HepG2 (cell line): Measurements from ENCODE around the gene SPATA25. TPM values are rescaled to one million over a fixed set of nuclear protein-coding genes. Genes with fewer than 3 reads are reported as not detected.
A peak's percentile ranks its signal among the peaks of the same experiment; 100 is the strongest.

Experiments used
- ATF7-NPFF ChIP-seq: sonication (generic); formaldehyde crosslinking; IDR thresholded peaks from 2 replicates; pipeline ENCODE4 v1.8.1; 2023; ENCODE audit warnings: mild to moderate bottlenecking, low read depth, missing genetic modification reagents, moderate library complexity
- DNMT3B ChIP-seq: conservative IDR thresholded peaks from 2 replicates; pipeline ENCODE4 v1.6.1; 2016; ENCODE audit warnings: missing biosample characterization, control low read depth
- ETV6 ChIP-seq: sonication (generic); formaldehyde crosslinking; conservative IDR thresholded peaks from 2 replicates; pipeline ENCODE4 v1.4.0; 2020; ENCODE audit warnings: missing genetic modification reagents
- FLYWCH1 ChIP-seq: sonication (generic); formaldehyde crosslinking; IDR thresholded peaks from 2 replicates; pipeline ENCODE4 v1.8.1; 2023; ENCODE audit warnings: mild to moderate bottlenecking, missing genetic modification reagents
- FOXA1 ChIP-seq, 2 experiments: fragments of 450-650 bp in 1 of 2; sonication (generic) in 1 of 2; formaldehyde crosslinking in 1 of 2; IDR thresholded peaks; 2 replicates each; pipeline versions ENCODE4 v1.4.0 to v1.6.1; 2016 to 2020; ENCODE audit warnings: missing genetic modification reagents in 1 of 2
- MAFF ChIP-seq: IDR thresholded peaks from 2 replicates; pipeline ENCODE4 v1.6.1; 2011; ENCODE audit warnings: low read depth, low read length, improper control_type of control experiment
- RARA ChIP-seq: IDR thresholded peaks from 2 replicates; pipeline ENCODE4 v1.6.1; 2016; ENCODE audit warnings: missing genetic modification reagents, missing compliant biosample characterization
- SPEN ChIP-seq: sonication (generic); formaldehyde crosslinking; IDR thresholded peaks from 2 replicates; pipeline ENCODE4 v1.5.1; 2020; ENCODE audit warnings: low read depth, mild to moderate bottlenecking, missing genetic modification reagents
- STAG1 ChIP-seq: sonication (generic); formaldehyde crosslinking; IDR thresholded peaks from 2 replicates; pipeline ENCODE4 v1.4.0; 2020; ENCODE audit warnings: missing genetic modification reagents
- SYNCRIP ChIP-seq: fragments of 200-400 bp; formaldehyde crosslinking; IDR thresholded peaks from 2 replicates; pipeline ENCODE4 v1.6.1; 2018; ENCODE audit warnings: mild to moderate bottlenecking, low read depth, low read length; ENCODE audit not compliant: insufficient read depth
- ZBTB49 ChIP-seq: sonication (generic); formaldehyde crosslinking; IDR thresholded peaks from 2 replicates; pipeline ENCODE4 v1.4.0; 2020; ENCODE audit warnings: missing genetic modification reagents, borderline replicate concordance
- ZNF234 ChIP-seq: sonication (generic); formaldehyde crosslinking; conservative IDR thresholded peaks from 2 replicates; pipeline ENCODE4 v1.5.1; 2020; ENCODE audit warnings: mild to moderate bottlenecking, missing genetic modification reagents
- ZNF331 ChIP-seq: sonication (generic); formaldehyde crosslinking; IDR thresholded peaks from 2 replicates; pipeline ENCODE4 v1.4.0; 2020; ENCODE audit warnings: missing genetic modification reagents
- ZNF616 ChIP-seq: sonication (generic); formaldehyde crosslinking; IDR thresholded peaks from 2 replicates; pipeline ENCODE4 v1.5.0; 2020; ENCODE audit warnings: low read depth, mild to moderate bottlenecking, missing genetic modification reagents
- ZNF761 ChIP-seq: sonication (generic); formaldehyde crosslinking; conservative IDR thresholded peaks from 2 replicates; pipeline ENCODE4 v1.4.0; 2020; ENCODE audit warnings: mild to moderate bottlenecking, missing genetic modification reagents
- ZNF800 ChIP-seq: sonication (generic); formaldehyde crosslinking; IDR thresholded peaks from 2 replicates; pipeline ENCODE4 v1.4.0; 2020; ENCODE audit warnings: missing genetic modification reagents
- polyA plus RNA-seq, 8 experiments: library from polyadenylated mRNA; depleted of rRNA in 3 of 8; stranded (reverse) in 7 of 8; unstranded in 1 of 8; fragments of >200 nt; fragmentation: Illumina TruSeq in 4 of 8; extraction: Trizol in 4 of 8; gene quantifications; 2 replicates each; pipeline versions ENCODE4 v1.2.1 to v1.2.3, GENCODE V29; 2011 to 2016; ENCODE audit warnings: low read depth in 4 of 8, missing spikeins in 1 of 8, mixed read lengths in 1 of 8; ENCODE audit not compliant: insufficient read depth in 1 of 8
- total RNA-seq, 5 experiments: library from RNA; depleted of rRNA; stranded (reverse); fragments of >200 nt; fragmentation: Illumina TruSeq; extraction: Trizol; gene quantifications; 2 replicates each; pipeline ENCODE4 v1.2.3, GENCODE V29; 2016; ENCODE audit warnings: low read depth in 1 of 5
- TF ChIP-seq, protein P1 (sequence below): IDR thresholded peaks from 2 replicates; pipeline ENCODE4 v1.6.1; 2012; ENCODE audit warnings: low read depth, low read length, improper control_type of control experiment
- TF ChIP-seq, protein P2 (sequence below): sonication (generic); formaldehyde crosslinking; IDR thresholded peaks from 2 replicates; pipeline ENCODE4 v1.5.0; 2020; ENCODE audit warnings: mild to moderate bottlenecking, missing genetic modification reagents
- TF ChIP-seq, protein P3 (sequence below): sonication (generic); formaldehyde crosslinking; IDR thresholded peaks from 2 replicates; pipeline ENCODE4 v1.5.1; 2020; ENCODE audit warnings: mild to moderate bottlenecking, missing genetic modification reagents, borderline replicate concordance

Gene SPATA25
- total and polyA plus RNA-seq, 2 of the 13 experiments (the other 11 are each of a cell fraction or from before 2014, with no cell fraction given): 4.8 to 7.6 TPM

GRCh38 chr20:45890985-45891983 is 3.9 kb upstream of the SPATA25 start, which contains the start of the genes CTSA and NEURL2 (continued):
- TF ChIP-seq ZNF331 (CRISPR knock-in tag): peak; percentile 98
- TF ChIP-seq ATF7-NPFF: peak; percentile 100
- peak; percentile 100 for TF ChIP-seq SPEN (CRISPR knock-in tag)
- TF ChIP-seq RARA (CRISPR knock-in tag): peak; percentile 100
- TF ChIP-seq STAG1: peak; percentile 55
- peak; percentile 97 for TF ChIP-seq ETV6 (CRISPR knock-in tag)
- TF ChIP-seq DNMT3B: peak; percentile 99
- peak; percentile 93; the same call in 1 of the 2 replicates for TF ChIP-seq ZNF800 (CRISPR knock-in tag)
- no peak for TF ChIP-seq FOXA1 (IDR thresholded peaks at IDR 0.05)
- TF ChIP-seq FOXA1 (CRISPR knock-in tag; IDR thresholded peaks at IDR 0.05): peak; percentile 80
- TF ChIP-seq ZBTB49: peak; percentile 96
- TF ChIP-seq, protein P1, sequence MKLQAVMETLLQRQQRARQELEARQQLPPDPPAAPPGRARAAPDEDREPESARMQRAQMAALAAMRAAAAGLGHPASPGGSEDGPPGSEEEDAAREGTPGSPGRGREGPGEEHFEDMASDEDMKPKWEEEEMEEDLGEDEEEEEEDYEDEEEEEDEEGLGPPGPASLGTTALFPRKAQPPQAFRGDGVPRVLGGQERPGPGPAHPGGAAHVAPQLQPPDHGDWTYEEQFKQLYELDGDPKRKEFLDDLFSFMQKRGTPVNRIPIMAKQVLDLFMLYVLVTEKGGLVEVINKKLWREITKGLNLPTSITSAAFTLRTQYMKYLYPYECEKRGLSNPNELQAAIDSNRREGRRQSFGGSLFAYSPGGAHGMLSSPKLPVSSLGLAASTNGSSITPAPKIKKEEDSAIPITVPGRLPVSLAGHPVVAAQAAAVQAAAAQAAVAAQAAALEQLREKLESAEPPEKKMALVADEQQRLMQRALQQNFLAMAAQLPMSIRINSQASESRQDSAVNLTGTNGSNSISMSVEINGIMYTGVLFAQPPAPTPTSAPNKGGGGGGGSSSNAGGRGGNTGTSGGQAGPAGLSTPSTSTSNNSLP: peak; percentile 71; the same call in 1 of the 2 replicates
- TF ChIP-seq FLYWCH1 (CRISPR knock-in tag): 0 out of 2 replicates have a peak, but pooled peaks have one; percentile 78
- TF ChIP-seq ZNF761 (CRISPR knock-in tag): peak; percentile 99
- peak; percentile 33; the same call in 1 of the 2 replicates for TF ChIP-seq MAFF
- TF ChIP-seq, protein P2, sequence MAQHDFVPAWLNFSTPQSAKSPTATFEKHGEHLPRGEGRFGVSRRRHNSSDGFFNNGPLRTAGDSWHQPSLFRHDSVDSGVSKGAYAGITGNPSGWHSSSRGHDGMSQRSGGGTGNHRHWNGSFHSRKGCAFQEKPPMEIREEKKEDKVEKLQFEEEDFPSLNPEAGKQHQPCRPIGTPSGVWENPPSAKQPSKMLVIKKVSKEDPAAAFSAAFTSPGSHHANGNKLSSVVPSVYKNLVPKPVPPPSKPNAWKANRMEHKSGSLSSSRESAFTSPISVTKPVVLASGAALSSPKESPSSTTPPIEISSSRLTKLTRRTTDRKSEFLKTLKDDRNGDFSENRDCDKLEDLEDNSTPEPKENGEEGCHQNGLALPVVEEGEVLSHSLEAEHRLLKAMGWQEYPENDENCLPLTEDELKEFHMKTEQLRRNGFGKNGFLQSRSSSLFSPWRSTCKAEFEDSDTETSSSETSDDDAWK (CRISPR knock-in tag): no peak
- TF ChIP-seq SYNCRIP: no peak
- peak; percentile 59; the same call in 1 of the 2 replicates for TF ChIP-seq ZNF234 (CRISPR knock-in tag)
- TF ChIP-seq, protein P3, sequence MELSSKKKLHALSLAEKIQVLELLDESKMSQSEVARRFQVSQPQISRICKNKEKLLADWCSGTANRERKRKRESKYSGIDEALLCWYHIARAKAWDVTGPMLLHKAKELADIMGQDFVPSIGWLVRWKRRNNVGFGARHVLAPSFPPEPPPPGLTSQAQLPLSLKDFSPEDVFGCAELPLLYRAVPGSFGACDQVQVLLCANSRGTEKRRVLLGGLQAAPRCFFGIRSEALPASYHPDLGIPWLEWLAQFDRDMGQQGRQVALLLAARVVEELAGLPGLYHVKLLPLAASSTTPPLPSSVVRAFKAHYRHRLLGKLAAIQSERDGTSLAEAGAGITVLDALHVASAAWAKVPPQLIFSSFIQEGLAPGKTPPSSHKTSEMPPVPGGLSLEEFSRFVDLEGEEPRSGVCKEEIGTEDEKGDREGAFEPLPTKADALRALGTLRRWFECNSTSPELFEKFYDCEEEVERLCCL (CRISPR knock-in tag): peak; percentile 98
- peak; percentile 73; the same call in 1 of the 2 replicates for TF ChIP-seq ZNF616 (CRISPR knock-in tag)
